Activated CD4-positive, alpha-beta memory T cell treated with anti-CD3 and anti-CD28 coated beads, Interleukin-2, amount 10 ng/mL, durations not matched to agents 7 days and 5 days (primary cell): ENCODE measurements around the gene IL1RN. TPM values are rescaled to one million over a fixed set of nuclear protein-coding genes. Genes with fewer than 3 reads are reported as not detected.
A peak's percentile ranks its signal among the peaks of the same experiment; 100 is the strongest.

Experiments
- CTCF ChIA-PET: fragments of 350-600 bp; sonication (Branson Sonifier 250); formaldehyde crosslinking; loops from one replicate; lab custom pipeline; 2021; ENCODE audit warnings: antibody characterized with exemption, inconsistent platforms; lab: Charles Lee
- POLR2A ChIA-PET: fragments of 350-600 bp; sonication (Branson Sonifier 250); formaldehyde crosslinking; loops from one replicate; lab custom pipeline; 2021; ENCODE audit warnings: antibody characterized with exemption; lab: Charles Lee
- DNase-seq: peaks from one replicate; pipeline ENCODE4 v3.0.0-alpha.2; 2020
- H3K27ac Mint-ChIP-seq: one replicate; pipeline ENCODE4 v1.8.0; 2021; ENCODE audit warnings: mild to moderate bottlenecking, mixed read lengths
- H3K27me3 Mint-ChIP-seq: one replicate; pipeline ENCODE4 v1.8.0; 2021; ENCODE audit warnings: mixed read lengths
- H3K36me3 Mint-ChIP-seq: one replicate; pipeline ENCODE4 v1.8.0; 2021; ENCODE audit warnings: low read depth, mixed read lengths
- H3K4me1 Mint-ChIP-seq: one replicate; pipeline ENCODE4 v1.8.0; 2021; ENCODE audit warnings: mixed read lengths
- H3K4me3 Mint-ChIP-seq: one replicate; pipeline ENCODE4 v1.8.0; 2021; ENCODE audit warnings: mild to moderate bottlenecking, mixed read lengths
- H3K9me3 Mint-ChIP-seq: one replicate; pipeline ENCODE4 v1.8.0; 2021; ENCODE audit warnings: mixed read lengths
- total RNA-seq, 2 experiments: library from RNA; stranded (reverse); gene quantifications; one replicate each; pipeline ENCODE4 v1.2.3, GENCODE V29; 2021

The IL1RN gene
- 1 to 10 TPM; 2.6 to 3.3 TPM for total RNA-seq

GRCh38 chr2:113126845-113127645 is at the start of gene IL1RN:
Gene IL1RN, plus strand, starts transcription at chr2:113127598. Its CDS starts 27 bp downstream, at chr2:113127625.
- no peak within 1 kb of the TSS for H3K27ac Mint-ChIP-seq
- ChIA-PET POLR2A (no interaction called here), CTCF (interaction anchor here (0.6 to 6.1 kb wide), 2 partner anchors 11 to 243 kb away, joined by 6 to 33 read pairs; no protein-coding TSS in a partner anchor)
- peaks cover 3% of the 10 kb centered on the region for H3K36me3 Mint-ChIP-seq
- peaks cover 40% of the 10 kb centered on the region for H3K4me1 Mint-ChIP-seq
- H3K4me3 Mint-ChIP-seq: no peak within 1 kb of the TSS
- H3K27me3 Mint-ChIP-seq: no peaks in the 10 kb centered on the region
- no peaks in the 10 kb centered on the region for H3K9me3 Mint-ChIP-seq
- no peak for DNase-seq

- ChIA-PET CTCF (interaction anchor here (0.7 to 3.4 kb wide), 3 partner anchors 59 to 121 kb away, joined by 4 to 22 read pairs (median 17); no protein-coding TSS in a partner anchor), POLR2A (no interaction called here)
- DNase-seq: no peak
- Mint-ChIP-seq H3K36me3 (no peaks in the 10 kb centered on the region), H3K9me3 (no peaks in the 10 kb centered on the region), H3K4me1 (peaks cover 4% of the 10 kb centered on the region), H3K27ac (no peak overlapping the region), H3K27me3 (peaks cover 11% of the 10 kb centered on the region), H3K4me3 (no peak overlapping the region)
Observed at GRCh38 chr2:113077921-113078320, 49.5 kb upstream of the IL1RN start.

- POLR2A ChIA-PET: no interaction called here
- CTCF ChIA-PET: interaction anchor here (0.7 to 3.4 kb wide), 3 partner anchors 58 to 121 kb away, joined by 4 to 22 read pairs (median 17); no protein-coding TSS in a partner anchor
- H3K4me1 Mint-ChIP-seq: peaks cover 4% of the 10 kb centered on the region
- no peak overlapping the region for H3K4me3 Mint-ChIP-seq
- DNase-seq: no peak
- no peaks in the 10 kb centered on the region for H3K9me3 Mint-ChIP-seq
- H3K27ac Mint-ChIP-seq: no peak overlapping the region
- H3K27me3 Mint-ChIP-seq: peaks cover 15% of the 10 kb centered on the region
- H3K36me3 Mint-ChIP-seq: no peaks in the 10 kb centered on the region
Observed at GRCh38 chr2:113078350-113078839, 49.0 kb upstream of the IL1RN start.

DNA sequence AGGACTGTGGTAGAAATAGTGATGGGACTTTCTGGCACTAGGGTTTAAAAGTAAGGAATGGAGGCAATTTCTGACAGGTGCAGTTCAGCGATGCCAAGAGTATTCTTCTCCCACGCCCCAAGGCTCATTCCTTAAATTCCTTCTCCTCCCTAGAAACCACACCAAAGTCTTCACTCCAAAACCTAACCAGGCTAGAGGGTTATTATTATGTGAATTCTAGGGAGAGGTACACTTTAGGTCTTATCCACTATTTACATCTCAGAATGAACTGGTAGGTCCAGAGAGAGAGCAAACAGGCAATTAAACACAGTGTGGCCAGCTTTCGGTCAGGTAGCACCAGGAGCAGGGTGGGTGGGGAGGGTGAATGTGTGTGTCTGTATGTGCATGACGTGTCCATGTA is 48.3 kb upstream of the IL1RN start:
- CTCF ChIA-PET: interaction anchor here (1.3 to 3.4 kb wide), 13 partner anchors 10 to 311 kb away, joined by 3 to 78 read pairs (median 9); partner anchors contain the start of genes IL1F10 and PSD4
- no peak for DNase-seq

GRCh38 chr2:113080134-113080533 is 47.3 kb upstream of the IL1RN start:
- ChIA-PET POLR2A (interaction anchor here (0.5 to 1.3 kb wide), 2 partner anchors 95 to 119 kb away, joined by 3 to 4 read pairs; no protein-coding TSS in a partner anchor), CTCF (interaction anchor here (0.6 to 3.4 kb wide), 44 partner anchors 8 to 310 kb away, joined by 3 to 78 read pairs (median 5); partner anchors contain the start of genes IL1F10 and PSD4)
- peaks cover 6% of the 10 kb centered on the region for H3K4me1 Mint-ChIP-seq
- H3K27ac Mint-ChIP-seq: no peak overlapping the region
- no peaks in the 10 kb centered on the region for H3K36me3 Mint-ChIP-seq
- H3K9me3 Mint-ChIP-seq: no peaks in the 10 kb centered on the region
- peaks cover 15% of the 10 kb centered on the region for H3K27me3 Mint-ChIP-seq
- H3K4me3 Mint-ChIP-seq: no peak overlapping the region
- peak; percentile 60 for DNase-seq

More for the DNA sequence above, 48.3 kb upstream of the IL1RN start:
- Mint-ChIP-seq H3K27ac (no peak overlapping the region), H3K4me3 (no peak overlapping the region), H3K4me1 (peaks cover 4% of the 10 kb centered on the region), H3K27me3 (peaks cover 15% of the 10 kb centered on the region), H3K9me3 (no peaks in the 10 kb centered on the region), H3K36me3 (no peaks in the 10 kb centered on the region)
- POLR2A ChIA-PET: interaction anchor here (1.3 kb wide), 1 partner anchor 120 kb away, joined by 4 read pairs; no protein-coding TSS in a partner anchor

DNA sequence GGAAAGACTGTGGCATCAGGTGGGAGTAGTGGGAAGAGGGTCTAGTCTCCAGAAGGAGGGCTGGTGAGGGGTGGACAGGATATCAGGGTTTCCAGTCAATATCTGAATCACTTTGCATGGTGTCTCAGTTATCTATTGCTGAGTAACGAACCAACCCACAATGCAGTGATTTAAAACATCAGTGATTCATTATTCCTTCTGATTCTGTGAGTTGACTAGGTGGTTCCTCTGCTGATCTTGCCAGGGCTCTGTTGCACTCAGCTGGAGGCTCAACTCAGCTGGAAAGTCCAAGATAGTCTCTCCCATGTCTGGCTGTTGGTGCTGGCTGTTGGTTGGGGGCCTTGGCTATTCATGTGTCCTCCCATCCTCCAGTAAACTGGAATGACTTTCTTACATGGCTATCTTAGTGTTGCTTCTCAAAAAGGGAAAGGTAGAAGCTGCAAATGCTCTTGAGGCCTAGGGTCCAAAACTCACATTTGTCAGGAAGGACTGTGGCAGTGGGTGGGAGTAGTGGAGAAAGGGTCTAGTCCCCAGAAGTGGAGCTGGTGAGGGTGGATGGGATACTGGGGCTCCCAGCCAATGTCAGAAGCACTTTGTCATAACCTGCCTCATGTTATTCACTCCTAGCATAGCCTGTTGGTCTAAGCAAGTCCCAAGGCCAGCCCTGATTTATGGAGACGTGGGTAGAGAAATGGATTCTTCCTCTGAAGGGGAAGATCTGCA is 45.7 kb upstream of the IL1RN start:
- POLR2A ChIA-PET: no interaction called here
- CTCF ChIA-PET: interaction anchor here (1.4 to 2.8 kb wide), 4 partner anchors 56 to 308 kb away, joined by 4 to 78 read pairs (median 18); partner anchors contain the start of gene PSD4
- Mint-ChIP-seq H3K4me1 (peaks cover 9% of the 10 kb centered on the region), H3K27me3 (peaks cover 10% of the 10 kb centered on the region), H3K27ac (no peak overlapping the region), H3K36me3 (no peaks in the 10 kb centered on the region), H3K4me3 (no peak overlapping the region), H3K9me3 (no peaks in the 10 kb centered on the region)
- DNase-seq: no peak

DNA sequence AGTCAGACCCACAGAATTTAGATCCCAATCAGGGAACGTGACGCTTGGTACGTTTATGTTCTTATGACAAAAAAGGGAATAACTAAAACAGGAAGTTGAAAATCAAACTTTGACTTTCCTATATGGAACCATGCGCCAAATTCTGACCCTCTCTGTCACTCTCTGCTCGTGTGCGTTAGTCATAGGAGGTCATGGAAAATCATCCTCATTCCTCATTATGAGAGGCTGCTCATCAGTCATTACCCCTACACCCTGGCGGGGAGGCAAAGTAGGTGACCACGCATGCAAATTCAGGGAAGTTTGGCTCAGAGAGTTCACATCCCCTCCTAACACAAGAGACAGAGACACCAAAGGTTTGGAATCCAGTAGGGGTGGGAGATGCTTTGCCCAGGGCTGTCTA is 44.1 kb upstream of the IL1RN start:
- H3K27ac Mint-ChIP-seq: no peak overlapping the region

GRCh38 chr2:113084249-113085000 is 43.0 kb upstream of the IL1RN start:
- Mint-ChIP-seq H3K4me1 (peaks cover 9% of the 10 kb centered on the region), H3K27me3 (peaks cover 9% of the 10 kb centered on the region), H3K4me3 (no peak overlapping the region), H3K36me3 (no peaks in the 10 kb centered on the region), H3K27ac (no peak overlapping the region), H3K9me3 (no peaks in the 10 kb centered on the region)
- POLR2A ChIA-PET: interaction anchor here (0.6 to 1.9 kb wide), 3 partner anchors 13 to 89 kb away, joined by 3 to 5 read pairs (median 3); partner anchors contain the start of gene PSD4
- CTCF ChIA-PET: interaction anchor here (0.6 to 1.5 kb wide), 9 partner anchors 8 to 154 kb away, joined by 3 to 5 read pairs (median 3); no protein-coding TSS in a partner anchor
- DNase-seq: no peak

More for the DNA sequence above, 44.1 kb upstream of the IL1RN start:
- Mint-ChIP-seq H3K4me1 (peaks cover 9% of the 10 kb centered on the region), H3K9me3 (no peaks in the 10 kb centered on the region), H3K4me3 (no peak overlapping the region), H3K36me3 (no peaks in the 10 kb centered on the region), H3K27me3 (peaks cover 9% of the 10 kb centered on the region)
- DNase-seq: no peak
- CTCF ChIA-PET: interaction anchor here (1.0 kb wide), 1 partner anchor 10 kb away, joined by 3 read pairs; no protein-coding TSS in a partner anchor
- POLR2A ChIA-PET: interaction anchor here (1.0 to 1.9 kb wide), 2 partner anchors 91 to 123 kb away, joined by 3 to 5 read pairs; partner anchors contain the start of gene PSD4

DNA sequence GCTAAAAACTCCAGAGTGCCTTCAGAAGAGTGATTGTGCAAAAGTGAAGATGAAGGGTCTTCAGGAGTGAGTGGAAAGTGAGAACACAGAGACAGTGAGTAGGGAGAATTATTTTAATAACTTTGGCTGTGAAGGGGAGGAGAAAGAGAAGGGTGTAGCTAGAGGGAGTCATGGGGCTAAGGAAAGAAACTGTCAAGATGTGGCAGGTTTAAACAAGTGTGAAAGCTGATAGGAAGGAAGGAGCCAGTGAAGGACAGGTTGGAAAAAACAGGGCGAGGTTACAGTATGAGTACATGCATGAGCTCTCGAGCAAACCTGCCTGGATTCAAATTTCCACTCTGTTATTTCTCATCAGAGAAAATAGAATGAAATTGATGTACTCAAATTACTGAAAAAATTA is 41.9 kb upstream of the IL1RN start:
- DNase-seq: no peak
- POLR2A ChIA-PET: interaction anchor here (1.6 kb wide), 1 partner anchor 13 kb away, joined by 4 read pairs; no protein-coding TSS in a partner anchor
- Mint-ChIP-seq H3K4me3 (no peak overlapping the region), H3K27ac (no peak overlapping the region), H3K27me3 (peaks cover 9% of the 10 kb centered on the region), H3K36me3 (no peaks in the 10 kb centered on the region), H3K9me3 (no peaks in the 10 kb centered on the region), H3K4me1 (peaks cover 9% of the 10 kb centered on the region)
- CTCF ChIA-PET: interaction anchor here (1.4 to 1.5 kb wide), 2 partner anchors 15 to 51 kb away, joined by 3 to 5 read pairs; no protein-coding TSS in a partner anchor

- Mint-ChIP-seq H3K27me3 (no peaks in the 10 kb centered on the region), H3K4me1 (peaks cover 9% of the 10 kb centered on the region), H3K36me3 (peaks cover 3% of the 10 kb centered on the region), H3K9me3 (no peaks in the 10 kb centered on the region), H3K4me3 (no peak overlapping the region), H3K27ac (no peak overlapping the region)
- ChIA-PET POLR2A (no interaction called here), CTCF (interaction anchor here (1.2 to 3.0 kb wide), 4 partner anchors 8 to 147 kb away, joined by 3 to 17 read pairs (median 4); no protein-coding TSS in a partner anchor)
- no peak for DNase-seq
Observed at GRCh38 chr2:113088213-113088992, 39.0 kb upstream of the IL1RN start.

DNA sequence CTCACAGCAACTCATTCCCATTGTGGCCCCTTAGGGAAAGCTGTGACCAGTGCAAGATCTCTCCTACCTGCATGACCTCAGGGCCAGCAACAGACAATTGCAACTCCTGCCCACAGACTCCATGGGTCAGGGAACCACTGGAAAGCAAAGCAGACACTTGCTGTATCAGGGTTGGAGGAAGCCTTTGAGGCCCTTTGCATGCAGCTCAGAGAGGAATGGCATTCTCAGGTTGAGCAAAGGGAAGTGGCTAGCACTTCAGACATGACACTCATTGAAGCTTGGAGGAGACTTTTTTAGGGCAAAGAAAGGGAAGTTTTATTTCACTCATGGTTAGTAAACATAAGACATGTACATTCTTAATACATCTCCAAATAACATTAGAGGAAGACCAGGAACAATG is 37.5 kb upstream of the IL1RN start:
- Mint-ChIP-seq H3K4me1 (peaks cover 5% of the 10 kb centered on the region), H3K9me3 (no peaks in the 10 kb centered on the region), H3K36me3 (peaks cover 3% of the 10 kb centered on the region), H3K4me3 (no peak overlapping the region), H3K27me3 (no peaks in the 10 kb centered on the region), H3K27ac (no peak overlapping the region)
- no peak for DNase-seq
- ChIA-PET CTCF (interaction anchor here (0.9 to 3.0 kb wide), 4 partner anchors 10 to 148 kb away, joined by 3 to 17 read pairs (median 5); no protein-coding TSS in a partner anchor), POLR2A (interaction anchor here (1.5 kb wide), 1 partner anchor 15 kb away, joined by 6 read pairs; no protein-coding TSS in a partner anchor)
